IgD-negative memory B cell (primary cell): ENCODE results near the gene PLA2G6. TPM values are rescaled to one million over a fixed set of nuclear protein-coding genes. Genes with fewer than 3 reads are reported as not detected.

ENCODE experiments used
- H3K27ac Mint-ChIP-seq, 3 donors: one replicate each; pipeline ENCODE4 v1.8.0; 2020 to 2022; ENCODE audit warnings: mild to moderate bottlenecking in 3 of 3, mixed read lengths in 3 of 3, moderate library complexity in 1 of 3
- H3K27me3 Mint-ChIP-seq: one replicate; pipeline ENCODE4 v1.8.0; 2021; ENCODE audit warnings: mixed read lengths
- H3K36me3 Mint-ChIP-seq: one replicate; pipeline ENCODE4 v1.8.0; 2020; ENCODE audit warnings: mild to moderate bottlenecking, mixed read lengths
- H3K4me1 Mint-ChIP-seq, 3 donors: one replicate each; pipeline ENCODE4 v1.8.0; 2020 to 2022; ENCODE audit warnings: mixed read lengths in 3 of 3, mild to moderate bottlenecking in 1 of 3
- H3K4me3 Mint-ChIP-seq, 4 donors: one replicate each; pipeline ENCODE4 v1.8.0; 2020 to 2022; ENCODE audit warnings: mild to moderate bottlenecking in 4 of 4, mixed read lengths in 4 of 4, moderate library complexity in 3 of 4
- H3K9me3 Mint-ChIP-seq, 3 donors: one replicate each; pipeline ENCODE4 v1.8.0; 2020 to 2021; ENCODE audit warnings: mixed read lengths in 3 of 3, mild to moderate bottlenecking in 1 of 3
- polyA plus RNA-seq: library from polyadenylated mRNA; unstranded; fragments of 300-500 nt; fragmentation: Illumina TruSeq; gene quantifications from one replicate; pipeline ENCODE4 v1.2.3, GENCODE V29; 2021

The PLA2G6 gene
- polyA plus RNA-seq, 1 donor from 2014 or later, result 3.0 TPM

DNA sequence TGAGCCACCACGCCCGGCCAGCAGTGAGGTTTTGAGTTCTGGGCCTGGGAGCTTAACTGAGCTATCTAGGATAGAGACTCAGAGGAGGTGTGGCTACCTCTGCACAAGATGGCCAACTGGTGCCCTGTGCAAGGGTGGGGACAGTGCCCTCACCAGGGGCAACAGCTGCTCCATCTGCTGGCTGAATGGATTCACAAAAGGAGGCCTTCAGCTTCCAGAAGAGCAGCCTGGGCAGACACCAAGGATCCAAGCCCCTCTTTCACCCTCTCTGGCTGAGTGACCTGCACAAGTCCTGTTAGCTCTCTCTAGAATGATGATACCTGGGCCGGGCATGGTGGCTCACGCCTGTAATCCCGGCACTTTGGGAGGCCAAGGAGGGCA, 37.6 kb downstream of the PLA2G6 start:
- Mint-ChIP-seq H3K27me3 (no peaks in the 10 kb centered on the region), H3K36me3 (peaks cover 14% of the 10 kb centered on the region), H3K4me1 (peaks cover 0 to 9% (median 4%) of the 10 kb centered on the region in 3 donors), H3K27ac (no peak overlapping the region), H3K4me3 (no peak overlapping the region), H3K9me3 (no peaks in the 10 kb centered on the region)

DNA sequence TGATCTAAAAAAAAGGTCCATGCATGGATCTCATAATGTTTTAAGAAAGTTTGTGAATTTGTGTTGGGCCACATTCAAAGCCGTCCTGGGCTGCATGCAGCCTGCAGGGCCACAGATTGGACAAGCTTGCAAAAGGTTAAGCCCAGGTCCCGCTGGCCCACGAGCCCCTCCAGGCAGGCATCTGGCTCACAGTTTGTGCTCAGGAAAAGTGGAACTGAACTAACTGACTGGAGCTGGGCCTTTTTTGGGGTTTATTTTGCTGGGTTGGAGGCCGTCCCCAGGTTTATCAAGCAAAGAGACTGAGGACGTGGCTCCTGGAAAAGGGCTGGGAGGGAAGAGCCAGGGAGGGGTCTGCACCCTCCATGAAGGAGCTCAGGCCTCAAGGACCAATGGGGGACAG, 39.0 kb downstream of the PLA2G6 start:
- peaks cover 15% of the 10 kb centered on the region for H3K36me3 Mint-ChIP-seq
- no peak overlapping the region for H3K4me3 Mint-ChIP-seq
- H3K9me3 Mint-ChIP-seq, result no peaks in the 10 kb centered on the region
- H3K27ac Mint-ChIP-seq, result no peak overlapping the region
- peaks cover 0 to 4% (median 3%) of the 10 kb centered on the region in 3 donors for H3K4me1 Mint-ChIP-seq
- H3K27me3 Mint-ChIP-seq, result no peaks in the 10 kb centered on the region

DNA sequence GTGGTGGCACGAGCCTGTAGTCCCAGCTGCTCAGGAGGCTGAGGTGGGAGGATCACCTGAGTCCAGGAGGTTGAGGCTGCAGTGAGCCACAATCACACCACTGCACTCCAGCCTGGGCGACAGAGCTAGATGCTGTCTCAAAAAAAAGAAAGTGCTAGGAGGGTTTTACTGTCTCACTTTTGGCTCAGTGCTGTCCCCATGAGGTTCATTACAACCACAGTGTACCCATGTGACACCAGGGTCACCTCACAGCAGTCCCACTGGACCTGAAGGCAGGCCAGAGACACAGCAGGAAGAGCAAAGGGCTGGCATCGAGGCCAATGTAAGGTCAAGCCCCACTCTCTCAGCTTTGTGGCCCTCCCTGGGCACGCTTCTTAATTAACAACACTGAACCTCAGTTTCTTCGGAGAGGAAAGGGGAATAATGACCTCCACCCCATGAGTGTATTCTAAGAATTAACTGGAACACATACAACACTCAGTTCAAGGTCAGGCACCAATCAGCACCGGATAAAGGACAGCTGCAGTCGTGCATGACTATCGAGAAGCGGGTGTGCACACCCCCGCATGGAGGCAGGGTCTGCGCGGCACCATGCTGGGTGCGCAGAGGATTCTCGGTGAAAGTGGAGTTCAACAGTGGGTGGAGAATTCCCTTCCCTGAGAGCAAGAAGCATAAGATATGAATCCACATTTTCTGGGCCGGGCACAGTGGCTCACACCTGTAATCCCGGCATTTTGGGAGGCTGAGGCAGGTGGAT, 40.2 kb downstream of the PLA2G6 start:
- H3K36me3 Mint-ChIP-seq, result peaks cover 15% of the 10 kb centered on the region
- H3K27ac Mint-ChIP-seq, result no peak overlapping the region
- peaks cover 0 to 3% (median 3%) of the 10 kb centered on the region in 3 donors for H3K4me1 Mint-ChIP-seq
- no peaks in the 10 kb centered on the region for H3K9me3 Mint-ChIP-seq
- no peaks in the 10 kb centered on the region for H3K27me3 Mint-ChIP-seq
- H3K4me3 Mint-ChIP-seq, result no peak overlapping the region

DNA sequence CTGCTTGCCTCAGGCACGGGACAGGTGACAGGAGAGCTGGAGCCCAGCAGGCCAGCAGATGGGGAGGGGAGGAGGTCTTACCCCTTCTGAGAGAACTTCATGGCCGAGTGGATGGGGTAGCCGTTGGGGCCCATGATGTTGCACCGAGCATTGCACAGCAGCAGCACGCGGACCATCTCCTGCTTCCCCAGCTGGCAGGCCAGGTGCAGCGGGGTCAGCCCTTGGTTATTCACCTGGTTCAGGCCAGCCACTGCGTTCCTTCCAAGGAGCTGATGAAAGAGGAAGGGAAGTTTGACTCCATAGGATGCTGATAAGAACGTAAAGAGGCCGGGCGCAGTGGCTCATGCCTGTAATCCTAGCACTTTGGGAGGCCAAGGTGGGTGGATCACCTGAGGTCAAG, 41.7 kb downstream of the PLA2G6 start:
- H3K27me3 Mint-ChIP-seq, result no peaks in the 10 kb centered on the region
- H3K9me3 Mint-ChIP-seq, result no peaks in the 10 kb centered on the region
- H3K36me3 Mint-ChIP-seq, result peaks cover 18% of the 10 kb centered on the region
- H3K27ac Mint-ChIP-seq, result no peak overlapping the region
- peak overlapping the region in 1 of 4 donors; percentile 74 for H3K4me3 Mint-ChIP-seq
- peaks cover 0 to 8% (median 3%) of the 10 kb centered on the region in 3 donors for H3K4me1 Mint-ChIP-seq

DNA sequence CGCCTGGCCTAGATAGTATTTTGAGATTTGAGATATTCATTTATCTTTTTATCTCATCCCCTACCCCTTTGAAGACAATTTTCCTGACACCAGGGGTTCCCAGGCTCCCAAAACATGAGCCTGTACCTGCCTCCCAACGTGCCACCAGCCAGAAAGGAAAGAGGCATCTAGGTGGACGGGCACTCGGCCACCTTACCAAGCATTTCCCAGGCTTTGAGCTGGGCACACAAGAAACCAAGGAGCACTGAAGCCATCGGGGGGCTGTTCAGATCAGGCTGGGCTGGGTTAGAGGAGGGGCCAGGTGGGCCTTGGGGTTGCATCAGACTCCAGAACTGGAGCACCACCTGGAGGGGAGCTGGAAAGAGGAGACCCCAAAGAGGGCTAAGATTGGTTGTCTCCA, 42.7 kb downstream of the PLA2G6 start:
- H3K4me3 Mint-ChIP-seq, result no peak overlapping the region
- no peaks in the 10 kb centered on the region for H3K9me3 Mint-ChIP-seq
- H3K36me3 Mint-ChIP-seq, result peaks cover 18% of the 10 kb centered on the region
- H3K27me3 Mint-ChIP-seq, result no peaks in the 10 kb centered on the region
- H3K27ac Mint-ChIP-seq, result no peak overlapping the region
- H3K4me1 Mint-ChIP-seq, result peaks cover 0 to 8% (median 3%) of the 10 kb centered on the region in 3 donors

DNA sequence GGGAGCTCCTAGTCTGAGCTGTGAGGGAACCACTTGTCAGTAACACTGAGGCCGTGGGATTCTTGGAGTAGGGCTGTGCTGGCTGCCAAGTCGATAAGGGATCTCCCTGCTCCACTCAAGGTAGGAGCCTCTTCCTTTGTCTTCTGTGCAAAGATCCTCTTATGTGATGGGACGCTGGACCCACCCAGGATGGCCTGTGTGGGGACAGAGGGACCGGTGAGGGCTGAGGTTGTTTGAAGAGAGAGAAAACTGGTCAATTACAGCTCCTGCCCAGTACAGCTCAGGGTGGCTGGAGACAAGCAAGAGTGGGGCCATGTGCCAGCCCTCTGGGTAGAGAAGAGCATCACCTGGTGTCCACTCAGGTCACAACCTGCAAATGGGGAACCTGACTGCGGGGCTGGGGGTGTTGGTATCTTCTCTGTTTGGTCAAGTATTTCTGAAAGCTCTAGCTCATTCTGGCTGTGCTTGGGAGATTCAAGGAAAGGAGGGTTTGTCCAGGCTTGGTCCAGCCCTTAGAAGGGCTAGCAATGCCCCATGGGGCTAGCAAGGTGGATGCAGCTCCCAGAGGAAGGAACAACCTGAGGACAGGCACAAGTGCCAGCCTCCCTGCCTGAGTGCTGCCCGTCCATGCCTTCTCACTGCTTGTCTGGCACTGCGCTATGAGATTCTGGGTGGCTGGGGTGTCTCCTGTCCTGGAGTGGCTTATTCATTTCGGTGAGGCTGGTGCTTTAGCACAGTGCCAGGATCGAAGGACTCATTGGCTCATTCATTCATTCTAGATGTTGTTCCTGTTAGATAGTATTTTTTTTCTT, 43.5 kb downstream of the PLA2G6 start:
- Mint-ChIP-seq H3K27me3 (no peaks in the 10 kb centered on the region), H3K4me1 (peaks cover 0 to 5% (median 0%) of the 10 kb centered on the region in 3 donors), H3K36me3 (peaks cover 14% of the 10 kb centered on the region), H3K4me3 (no peak overlapping the region), H3K27ac (no peak overlapping the region), H3K9me3 (no peaks in the 10 kb centered on the region)

DNA sequence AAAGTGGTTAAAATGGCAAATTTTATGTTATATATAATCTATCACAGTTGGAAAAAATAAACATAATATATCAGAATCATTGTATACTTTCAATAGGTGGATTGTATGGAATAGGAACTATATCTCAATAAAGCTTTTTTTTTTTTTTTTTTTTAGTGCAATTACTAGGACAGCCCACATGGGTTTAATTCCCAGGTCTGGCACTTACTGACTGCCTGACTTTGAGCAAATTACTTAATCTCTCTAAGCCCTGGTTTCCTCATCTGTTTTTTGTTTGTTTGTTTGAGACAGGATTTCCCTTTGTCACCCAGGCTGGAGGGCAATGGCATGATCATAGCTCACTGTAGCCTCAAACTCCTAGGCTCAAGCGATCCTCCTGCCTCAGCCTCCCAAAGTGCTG, 45.0 kb downstream of the PLA2G6 start:
- Mint-ChIP-seq H3K27ac (no peak overlapping the region), H3K4me1 (peaks cover 0 to 5% (median 0%) of the 10 kb centered on the region in 3 donors), H3K36me3 (peaks cover 14% of the 10 kb centered on the region), H3K27me3 (no peaks in the 10 kb centered on the region), H3K9me3 (no peaks in the 10 kb centered on the region), H3K4me3 (no peak overlapping the region)

DNA sequence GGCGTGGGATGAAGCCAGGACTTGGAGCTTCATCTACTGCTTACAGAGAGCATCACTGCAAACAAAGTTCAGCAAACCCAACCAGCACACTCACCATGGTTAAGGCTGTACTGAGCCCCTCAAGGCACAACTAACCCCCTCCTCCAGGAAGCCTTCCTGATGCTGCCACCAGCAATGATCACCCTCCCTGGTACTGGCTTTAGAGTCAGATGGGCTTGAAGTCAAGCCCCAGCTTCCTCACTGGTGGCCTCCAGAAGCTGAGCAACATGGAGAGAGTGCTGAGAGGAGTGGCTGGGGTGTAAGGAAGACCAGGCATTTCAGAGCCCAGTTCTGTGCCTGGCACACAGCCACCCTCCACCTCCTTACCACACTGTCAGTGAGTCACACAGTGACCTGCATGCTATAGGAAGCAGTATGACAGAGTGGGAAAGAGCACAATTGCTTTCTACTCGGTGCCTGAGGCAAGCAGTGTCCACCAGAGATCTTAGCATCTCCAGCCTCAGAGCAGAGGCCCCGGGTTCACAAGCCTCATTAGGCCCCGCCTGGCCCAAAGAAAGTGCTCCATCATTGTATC, 46.4 kb downstream of the PLA2G6 start:
- H3K27ac Mint-ChIP-seq, result peak overlapping the region in 1 of 3 donors; percentile 10
- no peak overlapping the region for H3K4me3 Mint-ChIP-seq
- no peaks in the 10 kb centered on the region for H3K9me3 Mint-ChIP-seq
- peaks cover 14% of the 10 kb centered on the region for H3K36me3 Mint-ChIP-seq
- no peaks in the 10 kb centered on the region for H3K27me3 Mint-ChIP-seq
- H3K4me1 Mint-ChIP-seq, result peaks cover 0 to 5% (median 0%) of the 10 kb centered on the region in 3 donors

DNA sequence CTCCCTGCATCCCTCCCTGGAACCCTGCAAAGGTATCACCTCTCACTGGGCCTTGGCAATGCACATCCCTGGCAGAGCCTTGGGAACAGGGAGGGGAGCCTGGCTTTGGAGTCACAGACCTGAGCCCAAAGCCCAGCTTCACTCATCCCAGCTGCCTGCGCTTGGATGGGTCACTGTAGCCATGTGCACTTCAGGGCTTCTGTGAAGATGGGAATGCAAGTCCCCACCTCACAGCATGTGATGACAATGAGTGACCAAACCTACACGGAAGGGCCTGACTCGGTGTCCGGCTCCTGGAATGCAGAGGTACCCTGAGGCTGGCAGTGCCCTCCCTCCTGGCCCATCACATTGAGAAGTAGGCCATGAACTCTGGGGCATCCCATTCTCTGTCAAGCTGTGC, 48.3 kb downstream of the PLA2G6 start:
- Mint-ChIP-seq H3K27ac (no peak overlapping the region), H3K36me3 (peaks cover 8% of the 10 kb centered on the region), H3K4me3 (no peak overlapping the region), H3K4me1 (peaks cover 0 to 5% (median 0%) of the 10 kb centered on the region in 3 donors), H3K9me3 (no peaks in the 10 kb centered on the region), H3K27me3 (no peaks in the 10 kb centered on the region)

DNA sequence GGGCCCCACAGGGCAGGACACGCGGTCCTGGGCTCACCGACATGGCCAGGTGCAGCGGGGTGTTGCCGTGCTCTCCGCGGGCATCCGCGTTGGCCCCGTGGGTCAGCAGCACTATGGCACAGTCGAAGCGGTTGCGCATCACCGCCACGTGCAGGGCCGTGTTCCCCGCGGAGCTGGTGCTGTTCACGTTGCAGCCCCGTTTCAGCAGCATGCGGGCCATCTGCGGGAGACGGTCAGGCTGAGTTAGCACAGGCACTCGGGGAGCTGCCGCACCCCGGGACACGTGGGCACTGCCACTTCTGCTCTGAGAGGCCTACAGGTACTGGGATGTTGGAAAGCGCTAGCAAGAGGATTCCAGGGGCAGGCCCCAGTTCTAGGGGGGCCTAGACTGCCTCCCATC, 48.8 kb downstream of the PLA2G6 start:
- peaks cover 6% of the 10 kb centered on the region for H3K36me3 Mint-ChIP-seq
- no peaks in the 10 kb centered on the region for H3K9me3 Mint-ChIP-seq
- H3K4me3 Mint-ChIP-seq, result no peak overlapping the region
- H3K27ac Mint-ChIP-seq, result no peak overlapping the region
- peaks cover 0 to 5% (median 0%) of the 10 kb centered on the region in 3 donors for H3K4me1 Mint-ChIP-seq
- H3K27me3 Mint-ChIP-seq, result no peaks in the 10 kb centered on the region

DNA sequence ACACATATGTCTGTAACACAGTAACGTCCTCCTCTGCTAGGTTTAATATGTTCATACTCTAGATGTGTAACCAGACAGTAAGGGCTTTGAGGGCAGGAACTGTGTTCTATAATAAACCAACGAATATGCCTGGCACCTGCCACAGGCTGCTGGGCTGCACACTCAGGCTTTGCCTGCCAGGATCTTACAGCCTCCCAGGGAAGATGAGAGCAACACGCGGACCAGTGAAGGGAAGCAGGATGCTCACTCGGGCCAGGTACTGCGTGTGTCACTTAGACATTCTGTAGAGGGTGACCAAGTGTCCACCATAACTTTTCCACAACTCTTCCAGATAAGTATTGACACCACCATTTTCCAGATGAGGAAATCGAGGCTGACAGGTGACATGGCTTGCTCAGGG, 49.5 kb downstream of the PLA2G6 start:
- Mint-ChIP-seq H3K27ac (no peak overlapping the region), H3K9me3 (no peaks in the 10 kb centered on the region), H3K4me1 (peaks cover 0 to 5% (median 0%) of the 10 kb centered on the region in 3 donors), H3K27me3 (no peaks in the 10 kb centered on the region), H3K36me3 (peaks cover 6% of the 10 kb centered on the region), H3K4me3 (no peak overlapping the region)

DNA sequence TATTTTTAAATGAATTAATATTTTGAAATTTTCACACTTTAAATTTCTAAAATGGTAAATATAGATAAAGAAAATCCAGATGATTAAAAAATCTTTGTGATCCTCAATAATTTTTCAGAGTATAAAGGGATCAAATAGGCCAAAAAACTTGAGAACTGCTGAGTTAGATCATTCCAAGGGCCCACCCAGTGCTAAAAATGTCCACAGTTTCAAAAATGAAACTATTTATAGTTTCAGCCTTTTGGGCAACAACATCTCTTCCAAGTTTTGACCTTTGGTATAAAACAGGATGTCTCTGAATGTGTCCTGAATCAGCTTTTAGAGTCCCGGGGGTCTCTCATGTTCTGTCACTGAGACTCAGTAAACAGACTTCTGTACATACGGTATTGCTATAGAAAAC, 50.2 kb downstream of the PLA2G6 start:
- Mint-ChIP-seq H3K36me3 (peaks cover 6% of the 10 kb centered on the region), H3K27me3 (no peaks in the 10 kb centered on the region), H3K27ac (no peak overlapping the region), H3K4me1 (peaks cover 0 to 5% (median 0%) of the 10 kb centered on the region in 3 donors), H3K4me3 (no peak overlapping the region), H3K9me3 (no peaks in the 10 kb centered on the region)

DNA sequence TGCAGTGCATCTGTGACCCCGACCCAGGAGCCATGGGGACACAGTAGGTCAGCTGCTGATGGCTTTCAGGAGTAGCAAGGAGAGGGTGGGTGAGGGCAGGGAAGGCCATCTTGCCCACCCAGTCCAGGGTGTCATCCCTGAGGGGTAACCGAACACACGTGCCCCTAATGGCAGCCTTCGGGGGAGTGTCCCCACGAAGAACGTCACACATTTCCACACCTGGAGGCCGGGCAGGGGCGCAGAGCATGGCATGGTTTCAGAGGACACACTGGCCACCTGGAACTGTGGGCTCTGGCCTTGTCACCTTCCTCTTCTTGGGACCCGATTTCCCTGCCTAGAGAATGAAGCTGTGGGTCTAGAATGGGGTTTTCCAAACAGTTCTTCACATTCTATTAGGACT, 51.8 kb downstream of the PLA2G6 start:
- H3K4me1 Mint-ChIP-seq, result no peaks in the 10 kb centered on the region
- peaks cover 3% of the 10 kb centered on the region for H3K36me3 Mint-ChIP-seq
- no peak overlapping the region for H3K4me3 Mint-ChIP-seq
- H3K27ac Mint-ChIP-seq, result peak overlapping the region in 1 of 3 donors; percentile 80
- no peaks in the 10 kb centered on the region for H3K9me3 Mint-ChIP-seq
- no peaks in the 10 kb centered on the region for H3K27me3 Mint-ChIP-seq

DNA sequence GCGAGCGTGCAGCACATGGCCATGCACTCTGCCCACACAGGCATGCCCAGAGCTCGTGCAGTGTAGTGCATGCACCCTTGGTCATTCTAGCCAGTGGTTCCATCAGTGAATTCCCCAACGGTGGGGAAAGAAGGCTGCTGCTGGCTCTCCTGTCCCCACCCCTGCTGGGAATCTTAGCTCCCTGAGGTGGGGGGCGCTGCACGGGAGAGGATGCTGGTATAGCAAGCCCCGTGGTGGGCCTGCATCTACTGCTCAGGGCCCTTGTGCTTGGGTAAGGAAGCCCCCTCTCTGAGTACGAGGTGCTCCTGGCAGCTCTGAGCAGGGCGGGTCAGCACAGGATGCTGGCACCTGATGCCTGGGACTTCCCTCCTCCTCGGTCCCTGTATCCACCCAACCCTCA, 52.6 kb downstream of the PLA2G6 start:
- Mint-ChIP-seq H3K4me1 (peaks cover 0 to 1% (median 0%) of the 10 kb centered on the region in 3 donors), H3K36me3 (peaks cover 5% of the 10 kb centered on the region), H3K27me3 (no peaks in the 10 kb centered on the region), H3K27ac (no peak overlapping the region), H3K4me3 (no peak overlapping the region), H3K9me3 (no peaks in the 10 kb centered on the region)

DNA sequence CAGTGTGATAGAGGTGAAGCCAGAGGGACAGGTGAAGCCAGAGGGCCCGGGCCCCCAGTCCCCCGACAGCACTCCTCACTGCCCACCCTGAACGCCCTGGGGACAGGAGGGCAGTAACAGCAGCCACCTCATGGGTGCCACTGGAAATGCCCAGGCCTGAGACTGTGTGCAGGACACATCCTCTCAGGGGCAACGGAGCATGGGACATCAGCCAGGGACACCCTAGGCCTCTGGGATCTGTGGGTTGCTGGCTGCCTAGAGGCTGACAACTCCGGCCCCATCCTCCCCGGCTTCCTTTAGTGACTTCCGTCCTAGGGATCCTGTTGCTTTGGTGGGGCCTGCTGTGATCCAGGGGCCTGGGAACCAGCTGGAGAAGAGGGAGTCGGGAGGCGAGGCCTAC, 53.8 kb downstream of the PLA2G6 start:
- Mint-ChIP-seq H3K27ac (no peak overlapping the region), H3K27me3 (no peaks in the 10 kb centered on the region), H3K9me3 (no peaks in the 10 kb centered on the region), H3K4me3 (no peak overlapping the region), H3K36me3 (peaks cover 5% of the 10 kb centered on the region), H3K4me1 (peaks cover 0 to 1% (median 0%) of the 10 kb centered on the region in 3 donors)
